Upper lobe of left lung (tissue), 6 donors: ENCODE measurements around the gene PIGN. TPM values are rescaled to one million over a fixed set of nuclear protein-coding genes. Genes with fewer than 3 reads are reported as not detected.

ENCODE experiments used
- ATAC-seq, 2 donors: fragments of 200-7000 bp; cut with Tn5 transposase; one replicate each; pipeline ENCODE4 v1.9.1; 2022; ENCODE audit warnings: mild to moderate bottlenecking in 2 of 2, moderate library complexity in 2 of 2; ENCODE audit not compliant: low FRiP score in 2 of 2
- DNase-seq, 2 donors: peaks; one replicate each; pipeline ENCODE4 v3.0.0-alpha.2; 2019 to 2020
- H3K27ac ChIP-seq, 4 donors: fragments of 200-600 bp; sonication (generic); one replicate each; pipeline ENCODE4 v1.5.1; 2016 to 2019
- H3K27me3 ChIP-seq, 4 donors: fragments of 200-600 bp; sonication (generic); one replicate each; pipeline ENCODE4 v1.5.1; 2017 to 2019
- H3K36me3 ChIP-seq, 4 donors: fragments of 200-600 bp; sonication (generic); one replicate each; pipeline ENCODE4 v1.5.1; 2016 to 2019
- H3K4me1 ChIP-seq, 4 donors: fragments of 200-600 bp; sonication (generic); one replicate each; pipeline ENCODE4 v1.5.1; 2018 to 2019
- H3K4me3 ChIP-seq, 4 donors: fragments of 200-600 bp; sonication (generic); one replicate each; pipeline ENCODE4 v1.5.1; 2017 to 2019; ENCODE audit warnings: mild to moderate bottlenecking in 2 of 4, moderate library complexity in 1 of 4
- H3K9me3 ChIP-seq, 4 donors: fragments of 200-600 bp; sonication (generic); one replicate each; pipeline ENCODE4 v1.5.1; 2018 to 2019
- CTCF ChIP-seq, 6 experiments: fragments of 450-650 bp in 4 of 6; fragments of 200-600 bp in 2 of 6; sonication (generic) in 2 of 6; IDR thresholded peaks; one replicate each; pipeline ENCODE4 v1.5.1; 2016 to 2019; ENCODE audit warnings: antibody characterized with exemption in 6 of 6
- EP300 ChIP-seq, 4 donors: sonication (generic); formaldehyde crosslinking; IDR thresholded peaks; one replicate each; pipeline ENCODE4 v1.5.1; 2017; ENCODE audit warnings: antibody characterized with exemption in 4 of 4, control low read depth in 2 of 4
- POLR2A ChIP-seq, 4 donors: fragments of 450-650 bp; IDR thresholded peaks; one replicate each; pipeline ENCODE4 v1.5.1; 2016 to 2017; ENCODE audit warnings: antibody characterized with exemption in 4 of 4, mild to moderate bottlenecking in 2 of 4
- POLR2AphosphoS5 ChIP-seq, 2 donors: sonication (generic); formaldehyde crosslinking; IDR thresholded peaks; one replicate each; pipeline ENCODE4 v1.5.1; 2017; ENCODE audit warnings: antibody characterized with exemption in 2 of 2
- WGBS, 2 donors: methylation state at CpG; one replicate each; pipeline ENCODE4 v1.1.5; 2017 to 2018; 5-methylcytosine and 5-hydroxymethylcytosine counted together
- total RNA-seq, 6 donors: library from RNA; depleted of rRNA in 4 of 6; stranded (reverse); fragments of >200 nt in 4 of 6; gene quantifications; one replicate each; pipeline versions ENCODE4 v1.1.0 to v1.2.1, GENCODE V29; 2016 to 2021
- donor health status: DM: no; HTN: no; CAD: no; lungs with moderate emphysema.
- donor health status: DM: no; HTN: yes; CAD: no; lungs with severe emphysema.

The PIGN gene
- total RNA-seq, 6 donors from 2014 or later = 16.9 to 36.2 (median 21.7) TPM

GRCh38 chr18:62128157-62128556 lies 58.7 kb downstream of the PIGN start:
- WGBS, 2 donors = 27 to 33% methylated on average over 1 of the region's 1 CpG
- DNase-seq (no peak), ATAC-seq (no peak)
- no peaks in the 10 kb centered on the region for H3K36me3 ChIP-seq
- H3K4me3 ChIP-seq = no peak overlapping the region
- TF ChIP-seq EP300 (IDR thresholded peaks at IDR 0.05) = no peak
- H3K4me1 ChIP-seq = no peaks in the 10 kb centered on the region
- no peaks in the 10 kb centered on the region for H3K27me3 ChIP-seq
- no peaks in the 10 kb centered on the region for H3K9me3 ChIP-seq
- no peak overlapping the region for H3K27ac ChIP-seq

GRCh38 chr18:62126737-62127136 lies 60.1 kb downstream of the PIGN start:
- Histone ChIP-seq H3K4me1 (no peaks in the 10 kb centered on the region), H3K27ac (no peak overlapping the region), H3K9me3 (no peaks in the 10 kb centered on the region), H3K27me3 (no peaks in the 10 kb centered on the region), H3K4me3 (no peak overlapping the region), H3K36me3 (no peaks in the 10 kb centered on the region)
- TF ChIP-seq EP300 (IDR thresholded peaks at IDR 0.05) (no peak), POLR2A (IDR thresholded peaks at IDR 0.05) (no peak), POLR2AphosphoS5 (IDR thresholded peaks at IDR 0.05) (no peak), CTCF (IDR thresholded peaks at IDR 0.05) (no peak)
- no peak for ATAC-seq
- WGBS, 2 donors = 67 to 81% methylated on average over 2 of the region's 2 CpGs
- no peak for DNase-seq

- no peaks in the 10 kb centered on the region for H3K4me1 ChIP-seq
- no peak for TF ChIP-seq POLR2AphosphoS5 (IDR thresholded peaks at IDR 0.05)
- no peak for TF ChIP-seq POLR2A (IDR thresholded peaks at IDR 0.05)
- no peak for TF ChIP-seq CTCF (IDR thresholded peaks at IDR 0.05)
- no peak for TF ChIP-seq EP300 (IDR thresholded peaks at IDR 0.05)
- no peaks in the 10 kb centered on the region for H3K27me3 ChIP-seq
- H3K36me3 ChIP-seq = no peaks in the 10 kb centered on the region
- no peak overlapping the region for H3K4me3 ChIP-seq
- ATAC-seq (no peak), DNase-seq (no peak)
- H3K27ac ChIP-seq = no peak overlapping the region
- WGBS, 2 donors = 97 to 99% methylated on average over 2 of the region's 2 CpGs
- no peaks in the 10 kb centered on the region for H3K9me3 ChIP-seq
These were observed 61.2 kb downstream of the PIGN start for GRCh38 chr18:62125702-62126101.

- Histone ChIP-seq H3K9me3 (no peaks in the 10 kb centered on the region), H3K36me3 (no peaks in the 10 kb centered on the region), H3K4me3 (no peak overlapping the region), H3K4me1 (no peaks in the 10 kb centered on the region), H3K27ac (no peak overlapping the region), H3K27me3 (no peaks in the 10 kb centered on the region)
- ATAC-seq (no peak), DNase-seq (no peak)
- 76% methylated on average over 1 of the region's 1 CpG for WGBS, 2 donors
- TF ChIP-seq POLR2AphosphoS5 (IDR thresholded peaks at IDR 0.05) (no peak), CTCF (IDR thresholded peaks at IDR 0.05) (no peak), EP300 (IDR thresholded peaks at IDR 0.05) (no peak), POLR2A (IDR thresholded peaks at IDR 0.05) (no peak)
These were observed 64.5 kb downstream of the PIGN start for GRCh38 chr18:62122330-62122729.

DNA sequence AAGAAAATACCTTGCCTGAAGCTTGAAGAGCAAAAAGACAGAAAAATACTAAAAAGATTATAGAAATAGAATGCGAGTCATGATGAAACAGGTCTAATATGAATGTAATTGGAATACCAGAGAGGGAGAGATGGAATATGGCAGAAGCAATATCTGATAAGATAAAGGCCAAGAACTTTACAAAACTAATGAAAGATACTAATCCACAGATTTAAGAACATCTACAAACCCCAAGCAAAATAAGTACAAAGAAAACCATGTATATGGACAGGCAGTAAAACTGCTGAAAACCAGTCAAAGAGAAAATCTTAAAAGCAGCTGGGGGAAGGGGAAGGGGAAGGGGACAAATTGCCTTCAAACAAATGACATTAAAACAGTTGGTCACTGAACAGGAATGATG lies 67.0 kb downstream of the PIGN start:
- TF ChIP-seq POLR2AphosphoS5 (IDR thresholded peaks at IDR 0.05) (no peak), EP300 (IDR thresholded peaks at IDR 0.05) (no peak), CTCF (IDR thresholded peaks at IDR 0.05) (no peak), POLR2A (IDR thresholded peaks at IDR 0.05) (no peak)
- H3K4me1 ChIP-seq = no peaks in the 10 kb centered on the region
- ATAC-seq (no peak), DNase-seq (no peak)
- H3K36me3 ChIP-seq = no peaks in the 10 kb centered on the region
- H3K4me3 ChIP-seq = no peak overlapping the region
- WGBS, 2 donors = 98 to 100% methylated on average over 1 of the region's 1 CpG
- no peaks in the 10 kb centered on the region for H3K9me3 ChIP-seq
- H3K27me3 ChIP-seq = no peaks in the 10 kb centered on the region
- H3K27ac ChIP-seq = no peak overlapping the region
